Neutrophil (primary cell): ENCODE results near the gene ZNF75A.
"Not testable (repeated sequence)": the region's sequence is repeated elsewhere in the genome, so short reads cannot be mapped to it uniquely, and the experiment has no call there.

ENCODE experiments used
- H3K27ac ChIP-seq: fragments of 200-600 bp; sonication (generic); 2 replicates; pipeline ENCODE4 v1.5.1; 2016; ENCODE audit warnings: mild to moderate bottlenecking, moderate library complexity
- H3K27me3 ChIP-seq: fragments of 200-600 bp; sonication (generic); 2 replicates; pipeline ENCODE4 v1.6.0; 2016; ENCODE audit warnings: mild to moderate bottlenecking
- H3K36me3 ChIP-seq: fragments of 200-600 bp; sonication (generic); 2 replicates; pipeline ENCODE4 v1.5.1; 2017
- H3K4me1 ChIP-seq, 2 experiments: fragments of 200-600 bp in 1 of 2; sonication (generic) in 1 of 2; 1 replicate in 1 of 2; 2 replicates in 1 of 2; pipeline versions ENCODE4 v1.5.1 to v1.6.1; 2013 to 2016; ENCODE audit warnings: low read depth in 1 of 2, low read length in 1 of 2, mild to moderate bottlenecking in 1 of 2, moderate library complexity in 1 of 2; ENCODE audit not compliant: control insufficient read depth in 1 of 2, insufficient read depth in 1 of 2
- H3K4me3 ChIP-seq, 2 experiments: fragments of 200-600 bp in 1 of 2; sonication (generic) in 1 of 2; 1 replicate in 1 of 2; 2 replicates in 1 of 2; pipeline ENCODE4 v1.5.1; 2013 to 2016; ENCODE audit warnings: low read depth in 1 of 2, low read length in 1 of 2, mild to moderate bottlenecking in 1 of 2, moderate library complexity in 1 of 2
- H3K9me3 ChIP-seq: fragments of 200-600 bp; sonication (generic); 2 replicates; pipeline ENCODE4 v1.5.1; 2016
- TF ChIP-seq, protein P1 (sequence below): fragments of 200-600 bp; sonication (generic); IDR thresholded peaks from 2 replicates; pipeline ENCODE4 v1.5.1; 2016; ENCODE audit warnings: antibody characterized with exemption

ZNF75A gene

DNA sequence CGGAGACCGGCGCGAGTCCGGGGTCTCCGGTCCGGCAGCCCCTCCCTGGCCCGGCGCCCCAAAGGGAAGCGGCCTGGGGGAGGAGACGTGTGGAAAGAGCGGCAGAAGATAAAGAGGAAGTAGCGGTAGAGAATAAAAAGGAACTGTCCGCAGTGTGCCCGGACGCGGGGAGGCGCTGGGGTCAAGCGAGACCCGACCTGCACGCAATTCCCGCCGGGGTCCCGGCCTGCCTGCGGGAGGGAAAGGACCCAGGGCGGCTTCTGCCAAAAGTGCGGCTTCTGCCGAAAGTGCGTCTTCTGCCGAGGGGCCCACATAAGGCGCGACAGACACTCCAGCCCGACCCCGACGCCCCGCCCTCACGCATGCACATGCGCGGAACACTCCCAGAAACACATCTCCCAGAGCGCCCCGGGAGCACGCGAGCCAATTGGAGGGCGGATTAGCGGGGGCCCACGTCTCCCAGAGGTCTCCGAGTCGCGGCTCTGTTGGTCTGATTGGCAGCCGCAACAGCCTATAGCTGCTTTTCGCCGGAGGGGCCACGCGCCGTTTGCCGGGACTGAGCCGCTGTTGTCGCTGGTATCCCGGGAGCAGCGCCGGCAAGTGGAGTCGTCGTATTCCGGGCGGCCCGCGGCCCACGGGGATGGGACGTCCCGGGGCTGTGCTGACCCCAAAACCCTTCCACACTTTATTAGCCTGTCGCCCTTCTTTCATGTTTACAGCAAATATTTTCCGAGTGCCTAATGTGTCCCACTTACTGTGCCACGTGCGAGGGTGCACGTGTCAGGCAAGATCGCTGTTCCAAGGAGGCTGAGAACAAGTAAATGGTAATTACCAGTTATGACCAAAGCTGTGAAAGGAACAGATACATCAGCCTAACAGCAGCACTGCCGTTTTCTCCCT is 40.9 kb upstream of the ZNF75A start:
- TF ChIP-seq, protein P1, sequence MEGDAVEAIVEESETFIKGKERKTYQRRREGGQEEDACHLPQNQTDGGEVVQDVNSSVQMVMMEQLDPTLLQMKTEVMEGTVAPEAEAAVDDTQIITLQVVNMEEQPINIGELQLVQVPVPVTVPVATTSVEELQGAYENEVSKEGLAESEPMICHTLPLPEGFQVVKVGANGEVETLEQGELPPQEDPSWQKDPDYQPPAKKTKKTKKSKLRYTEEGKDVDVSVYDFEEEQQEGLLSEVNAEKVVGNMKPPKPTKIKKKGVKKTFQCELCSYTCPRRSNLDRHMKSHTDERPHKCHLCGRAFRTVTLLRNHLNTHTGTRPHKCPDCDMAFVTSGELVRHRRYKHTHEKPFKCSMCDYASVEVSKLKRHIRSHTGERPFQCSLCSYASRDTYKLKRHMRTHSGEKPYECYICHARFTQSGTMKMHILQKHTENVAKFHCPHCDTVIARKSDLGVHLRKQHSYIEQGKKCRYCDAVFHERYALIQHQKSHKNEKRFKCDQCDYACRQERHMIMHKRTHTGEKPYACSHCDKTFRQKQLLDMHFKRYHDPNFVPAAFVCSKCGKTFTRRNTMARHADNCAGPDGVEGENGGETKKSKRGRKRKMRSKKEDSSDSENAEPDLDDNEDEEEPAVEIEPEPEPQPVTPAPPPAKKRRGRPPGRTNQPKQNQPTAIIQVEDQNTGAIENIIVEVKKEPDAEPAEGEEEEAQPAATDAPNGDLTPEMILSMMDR: peak; percentile 73
- peaks cover 79 to 87% of the 10 kb centered on the region in 2 experiments for H3K4me1 ChIP-seq
- H3K27me3 ChIP-seq: no peaks in the 10 kb centered on the region

DNA sequence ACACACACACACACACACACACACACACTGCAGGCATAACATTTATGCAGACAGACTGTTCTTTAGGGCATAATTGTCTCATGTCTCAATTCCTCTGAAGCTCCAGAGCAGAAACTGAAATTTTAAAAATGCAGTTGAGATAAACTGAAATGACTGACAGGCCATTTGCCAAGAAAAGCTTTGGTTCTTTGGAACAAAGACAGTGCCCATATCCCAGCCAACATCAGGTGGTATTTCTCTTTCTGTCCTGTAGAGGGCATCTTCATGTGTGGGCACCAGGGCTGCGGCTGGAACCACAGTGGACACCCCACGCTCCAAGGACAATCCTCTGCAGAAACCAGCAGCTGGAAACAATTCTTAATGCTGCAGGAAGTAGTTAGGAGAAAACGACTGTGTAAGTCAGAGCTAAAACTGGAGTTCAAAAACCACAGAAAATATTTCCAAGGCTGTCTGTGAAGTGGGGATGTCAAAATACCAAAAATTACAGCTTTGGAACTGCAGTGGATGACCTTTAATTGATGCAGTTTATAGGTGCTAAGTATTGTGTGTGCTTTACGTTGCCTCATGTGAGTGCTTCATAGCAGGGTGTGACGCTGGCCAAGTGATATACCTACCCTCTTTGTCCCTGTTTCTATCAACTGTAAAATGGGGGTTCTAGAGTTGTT is 38.3 kb upstream of the ZNF75A start:
- TF ChIP-seq, protein P1: peak; percentile 85
- Histone ChIP-seq H3K9me3 (no peaks in the 10 kb centered on the region), H3K4me1 (peaks cover 53 to 61% of the 10 kb centered on the region in 2 experiments), H3K36me3 (peaks cover 42% of the 10 kb centered on the region), H3K27ac (peak overlapping the region; percentile 97), H3K27me3 (no peaks in the 10 kb centered on the region), H3K4me3 (peak overlapping the region; percentile 5 to 89)

More for the DNA sequence above, 40.9 kb upstream of the ZNF75A start:
- Histone ChIP-seq H3K36me3 (peaks cover 41% of the 10 kb centered on the region), H3K9me3 (no peaks in the 10 kb centered on the region), H3K27ac (peak overlapping the region; percentile 97), H3K4me3 (peak overlapping the region; percentile 78 to 89)

DNA sequence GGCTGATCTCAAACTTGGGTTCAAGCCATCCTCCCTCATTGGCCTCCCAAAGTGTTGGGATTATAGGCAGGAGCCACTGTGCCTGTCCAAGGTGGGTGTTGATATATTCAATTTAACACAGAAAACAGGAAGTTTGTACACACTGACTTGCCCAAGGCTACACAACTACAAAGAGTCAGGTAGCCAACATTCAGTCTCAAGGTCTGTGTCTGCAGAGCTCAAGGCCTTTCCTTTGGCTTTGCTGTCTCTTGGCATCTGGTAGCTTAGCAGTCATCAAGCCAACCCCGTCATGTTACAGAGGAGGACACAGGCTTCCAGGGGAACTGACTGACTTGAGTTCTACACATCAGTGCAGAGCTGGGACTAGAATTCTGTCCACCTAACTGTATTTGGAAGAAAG is 37.0 kb upstream of the ZNF75A start:
- Histone ChIP-seq H3K27me3 (no peaks in the 10 kb centered on the region), H3K4me3 (no peak overlapping the region)
- TF ChIP-seq, protein P1: no peak

DNA sequence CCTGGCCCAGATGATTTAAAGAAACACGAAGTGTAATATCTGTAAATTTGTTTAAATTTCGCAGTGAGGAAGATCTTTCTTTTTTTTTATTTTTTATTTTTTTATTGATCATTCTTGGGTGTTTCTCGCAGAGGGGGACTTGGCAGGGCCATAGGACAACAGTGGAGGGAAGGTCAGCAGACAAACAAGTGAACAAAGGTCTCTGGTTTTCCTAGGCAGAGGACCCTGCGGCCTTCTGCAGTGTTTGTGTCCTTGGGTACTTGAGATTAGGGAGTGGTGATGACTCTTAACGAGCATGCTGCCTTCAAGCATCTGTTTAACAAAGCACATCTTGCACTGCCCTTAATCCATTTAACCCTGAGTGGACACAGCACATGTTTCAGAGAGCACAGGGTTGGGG is 34.6 kb upstream of the ZNF75A start:
- peaks cover 50% of the 10 kb centered on the region for H3K36me3 ChIP-seq
- H3K4me1 ChIP-seq: peaks cover 27 to 31% of the 10 kb centered on the region in 2 experiments
- H3K27ac ChIP-seq, H3K27me3 ChIP-seq, H3K9me3 ChIP-seq, H3K4me3 ChIP-seq: not testable (repeated sequence)

More for the DNA sequence above, 37.0 kb upstream of the ZNF75A start:
- peaks cover 40 to 48% of the 10 kb centered on the region in 2 experiments for H3K4me1 ChIP-seq
- peaks cover 42% of the 10 kb centered on the region for H3K36me3 ChIP-seq
- no peaks in the 10 kb centered on the region for H3K9me3 ChIP-seq
- peak overlapping the region; percentile 63 for H3K27ac ChIP-seq

DNA sequence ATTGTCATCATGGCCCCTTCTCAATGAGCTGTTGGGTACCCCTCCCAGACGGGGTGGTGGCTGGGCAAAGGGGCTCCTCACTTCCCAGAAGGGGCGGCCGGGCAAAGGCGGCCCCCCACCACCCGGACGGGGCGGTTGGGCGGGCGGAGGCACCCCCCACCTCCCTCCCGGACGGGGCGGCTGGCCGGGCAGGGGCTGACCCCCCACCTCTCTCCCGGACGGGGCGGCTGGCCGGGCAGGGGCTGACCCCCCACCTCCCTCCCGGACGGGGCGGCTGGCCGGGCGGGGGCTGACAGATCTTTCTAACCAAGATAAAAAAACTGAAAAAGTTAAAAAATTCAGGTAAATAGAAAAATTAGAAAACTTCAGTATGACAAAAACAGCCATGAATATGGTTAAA is 34.0 kb upstream of the ZNF75A start:
- peaks cover 21 to 25% of the 10 kb centered on the region in 2 experiments for H3K4me1 ChIP-seq
- H3K4me3 ChIP-seq, H3K27ac ChIP-seq, H3K9me3 ChIP-seq, H3K27me3 ChIP-seq: not testable (repeated sequence)
- H3K36me3 ChIP-seq: peaks cover 46% of the 10 kb centered on the region

DNA sequence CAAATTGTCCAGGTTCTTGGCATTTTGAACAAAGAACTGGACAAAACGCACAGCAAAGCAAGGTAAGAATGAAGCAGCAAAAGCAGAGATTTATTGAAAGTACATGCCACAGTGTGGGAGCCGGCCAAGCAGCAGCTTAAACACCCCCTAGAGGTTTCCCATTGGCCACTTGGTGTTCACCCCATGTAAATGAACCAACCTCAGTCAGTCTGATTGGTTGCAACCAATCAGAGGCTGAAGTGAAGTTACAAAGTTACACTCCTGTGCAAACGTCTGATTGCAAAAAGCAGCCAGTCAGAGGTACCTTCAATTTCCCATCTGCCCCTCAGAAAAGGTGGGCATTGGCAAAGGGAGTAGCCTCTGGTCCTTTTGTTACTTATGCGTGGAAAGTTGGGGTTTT is 30.8 kb upstream of the ZNF75A start:
- TF ChIP-seq, protein P1: no peak
- no peaks in the 10 kb centered on the region for H3K9me3 ChIP-seq
- peaks cover 15% of the 10 kb centered on the region for H3K36me3 ChIP-seq
- no peak overlapping the region for H3K4me3 ChIP-seq
- H3K27ac ChIP-seq: peak overlapping the region; percentile 31
- peaks cover 30% of the 10 kb centered on the region for H3K27me3 ChIP-seq
- no peaks in the 10 kb centered on the region for H3K4me1 ChIP-seq
